ENCODE measurements around the gene PXDC1. TPM values are rescaled to one million over a fixed set of nuclear protein-coding genes. Genes with fewer than 3 reads are reported as not detected.

PXDC1 gene
- total and polyA plus RNA-seq, 2 donors (not counting 3 experiments of a cell fraction or from before 2014, with no cell fraction given): 60.9 to 121 TPM

GRCh38 chr6:3771407-3772011 is 20.0 kb upstream of the PXDC1 start:
- no peaks in the 10 kb centered on the region for H3K9me1 ChIP-seq (replicated peaks; ENCODE audit: control insufficient read depth, extremely low read depth, insufficient read depth, low read length)
- no peak overlapping the region for H2AFZ ChIP-seq (ENCODE audit: low read depth, low read length)
- ChIA-PET POLR2A (no interaction called here), CTCF (interaction anchor here (1.4 kb wide), 1 partner anchor 23 kb away, joined by 4 read pairs; no protein-coding TSS in a partner anchor)
- dilution Hi-C loops (cut with MboI; ENCODE audit: extremely low pct_ligation_motif_present, low sequenced_read_pairs): no loop called here
- no peaks in the 10 kb centered on the region for H3K36me3 ChIP-seq (ENCODE audit: control insufficient read depth in 2 of 2, extremely low read depth in 1 of 2, insufficient read depth in 2 of 2, low read length in 2 of 2)
- BruUV-seq (replicated peaks): no TSS peak
- H3K9ac ChIP-seq (replicated peaks; ENCODE audit: extremely low read depth, insufficient read depth, low read length): no peak overlapping the region
- no peaks in the 10 kb centered on the region for H3K79me2 ChIP-seq (ENCODE audit: control insufficient read depth, insufficient read depth, low read length)
- peaks cover 11% of the 10 kb centered on the region for H3K4me1 ChIP-seq (ENCODE audit: control insufficient read depth, extremely low read depth, insufficient read depth, low read length)
- no peaks in the 10 kb centered on the region for H3K27me3 ChIP-seq (ENCODE audit: control insufficient read depth in 2 of 2, insufficient read depth in 2 of 2, low read length in 2 of 2)
- DNase-seq (ENCODE audit: low read depth, low spot score) (no peak), FAIRE-seq (no peak)
- no peak overlapping the region for H3K4me3 ChIP-seq (replicated peaks in 1 of 3; ENCODE audit: insufficient read depth in 1 of 3, low read depth in 1 of 3, low read length in 3 of 3)
- no peaks in the 10 kb centered on the region for H3K9me3 ChIP-seq (replicated peaks; ENCODE audit: control insufficient read depth, insufficient read depth, low read length)
- H4K20me1 ChIP-seq (replicated peaks; ENCODE audit: control insufficient read depth, extremely low read depth, insufficient read depth, low read length): no peaks in the 10 kb centered on the region
- no peak overlapping the region for H3K4me2 ChIP-seq (ENCODE audit: insufficient read depth, low read length)
- intact Hi-C loops (cut with micrococcal nuclease): no loop called here
- no peak for TF ChIP-seq JUN (IDR thresholded peaks at IDR 0.05; ENCODE audit: borderline replicate concordance, insufficient read depth, insufficient read length, low read depth)
- no peak for TF ChIP-seq POLR2A (IDR thresholded peaks at IDR 0.05; ENCODE audit: low read depth, low read length)
- no peak for TF ChIP-seq CTCF (IDR thresholded peaks at IDR 0.05; ENCODE audit: extremely low read depth in 1 of 2, insufficient read depth in 1 of 2, low read depth in 1 of 2, low read length in 2 of 2)
- no peak for TF ChIP-seq MYC (IDR thresholded peaks at IDR 0.05; ENCODE audit: low read depth, low read length)
- TF ChIP-seq EZH2 (IDR thresholded peaks at IDR 0.05; ENCODE audit: borderline replicate concordance, low read depth, low read length, severe bottlenecking): no peak
- TF ChIP-seq GATA2 (IDR thresholded peaks at IDR 0.05; ENCODE audit: insufficient read depth, insufficient read length, low read depth, low read length): no peak
- TF ChIP-seq POLR2AphosphoS5 (IDR thresholded peaks at IDR 0.05; ENCODE audit: insufficient read depth, low read depth, low read length): no peak
- TF ChIP-seq MAX (IDR thresholded peaks at IDR 0.05; ENCODE audit: insufficient read depth, insufficient read length): no peak
- no peak for TF ChIP-seq FOS (IDR thresholded peaks at IDR 0.05; ENCODE audit: borderline replicate concordance, insufficient read depth, low read length)
- H3K27ac ChIP-seq (ENCODE audit: insufficient read depth, low read depth, low read length): no peak overlapping the region

All from endothelial cell of umbilical vein (primary cell).